GM18858 (cell line): ENCODE results near the gene KIAA0930.

ENCODE experiments used
- ATAC-seq: cut with Tn5 transposase; IDR thresholded peaks from one replicate; pipeline ENCODE4 v1.9.1; 2021; ENCODE audit not compliant: unreplicated experiment

KIAA0930 gene

GRCh38 chr22:45144916-45145315 is 95.8 kb downstream of the KIAA0930 start:
- ATAC-seq = no peak

DNA sequence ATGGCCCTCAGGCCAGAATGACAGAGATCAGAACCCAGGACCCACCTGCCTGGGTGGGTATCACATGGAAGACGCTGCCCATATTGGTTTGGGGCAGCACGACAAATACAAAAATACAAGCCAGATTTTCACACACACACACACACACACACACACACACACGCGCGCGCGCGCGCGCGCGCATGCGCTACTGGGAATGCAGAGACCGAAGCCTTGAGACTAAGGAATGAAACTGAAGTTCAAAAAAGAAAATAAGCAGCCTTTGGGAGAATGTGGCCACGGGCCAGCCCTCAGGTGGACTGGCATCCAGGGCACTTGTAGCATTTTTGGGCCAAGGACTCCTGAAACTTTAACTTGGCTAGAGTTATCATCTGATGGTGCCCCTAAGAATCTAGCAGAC is 98.3 kb downstream of the KIAA0930 start:
- ATAC-seq = no peak
